A549 (cell line): ENCODE results near the gene JARID2. TPM values are rescaled to one million over a fixed set of nuclear protein-coding genes. Genes with fewer than 3 reads are reported as not detected.

Experiments used
- ATAC-seq, 2 experiments: fragments of 200-7000 bp in 1 of 2; fragments of >200 bp in 1 of 2; cut with Nextera tagmentation in 1 of 2; cut with Tn5 transposase in 1 of 2; 3 replicates each; pipeline versions ENCODE4 v1.8.0 to v1.9.1; 2018 to 2020; ENCODE audit warnings: mild to moderate bottlenecking in 1 of 2, moderate library complexity in 1 of 2
- CTCF ChIA-PET: fragments of 300-600 bp; sonication (Branson Sonifier 250); formaldehyde crosslinking; extraction: SDS; loops from one replicate; lab custom pipeline; 2021; ENCODE audit warnings: antibody characterized with exemption, inconsistent platforms; lab: Yijun Ruan, JAX
- POLR2A ChIA-PET: fragments of 350-600 bp; formaldehyde crosslinking; extraction: SDS; loops from one replicate; lab custom pipeline; 2021; ENCODE audit warnings: antibody characterized with exemption, inconsistent platforms; lab: Yijun Ruan, JAX
- DNase-seq, 2 experiments: peaks; one replicate each; pipeline versions ENCODE4 v3.0.0 to v3.0.0-alpha.2; 2011 to 2016; ENCODE audit warnings: low read depth in 1 of 2, low spot score in 1 of 2
- FAIRE-seq: peaks from 2 replicates; lab custom pipeline; 2011; peaks lifted over from hg19 to GRCh38; lab: Jason Lieb, UNC
- H3K27ac ChIP-seq, 2 experiments: fragments of >200 bp; sonication (Bioruptor Twin); formaldehyde crosslinking; 3 replicates each; pipeline ENCODE4 v1.5.1; 2016 to 2017
- H3K4me1 ChIP-seq: fragments of >200 bp; sonication (Bioruptor Twin); formaldehyde crosslinking; 3 replicates; pipeline ENCODE4 v1.6.1; 2016
- H3K4me2 ChIP-seq: fragments of >200 bp; sonication (Bioruptor Twin); formaldehyde crosslinking; 3 replicates; pipeline ENCODE4 v1.6.1; 2016
- H3K4me3 ChIP-seq: fragments of >200 bp; sonication (Bioruptor Twin); formaldehyde crosslinking; 3 replicates; pipeline ENCODE4 v1.5.1; 2016
- H3K9me3 ChIP-seq: fragments of >200 bp; sonication (Bioruptor Twin); formaldehyde crosslinking; 3 replicates; pipeline ENCODE4 v1.6.1; 2016
- BCL3 ChIP-seq: fragments of >200 bp; sonication (Bioruptor Twin); formaldehyde crosslinking; IDR thresholded peaks from 3 replicates; pipeline ENCODE4 v1.6.1; 2016
- BHLHE40 ChIP-seq: IDR thresholded peaks from 2 replicates; pipeline ENCODE4 v1.6.1; 2012; ENCODE audit warnings: low read depth, low read length, inconsistent platforms
- CBX8 ChIP-seq: fragments of 200-600 bp; sonication (generic); IDR thresholded peaks from 2 replicates; pipeline ENCODE4 v1.6.1; 2016
- CHD2 ChIP-seq: fragments of 150-350 bp; IDR thresholded peaks from 2 replicates; pipeline ENCODE4 v1.6.1; 2014; ENCODE audit warnings: low read length; ENCODE audit not compliant: partially characterized antibody
- CTCF ChIP-seq: fragments of >200 bp; sonication (Bioruptor Twin); formaldehyde crosslinking; IDR thresholded peaks from 3 replicates; pipeline ENCODE4 v1.5.1; 2016
- EHF ChIP-seq: fragments of 250-450 bp; sonication (Bioruptor Pico); IDR thresholded peaks from 2 replicates; pipeline ENCODE4 v1.5.0; 2020; ENCODE audit warnings: mild to moderate bottlenecking
- ELK1 ChIP-seq: fragments of 150-350 bp; IDR thresholded peaks from 2 replicates; pipeline ENCODE4 v1.6.1; 2014; ENCODE audit warnings: low read depth, mild to moderate bottlenecking, low read length
- FOXS1 ChIP-seq: fragments of 250-450 bp; sonication (Bioruptor Pico); IDR thresholded peaks from 2 replicates; pipeline ENCODE4 v1.5.0; 2020; ENCODE audit warnings: mild to moderate bottlenecking, moderate library complexity
- HDAC2 ChIP-seq: fragments of 200-600 bp; sonication (generic); IDR thresholded peaks from 2 replicates; pipeline ENCODE4 v1.6.1; 2016
- HEYL ChIP-seq: fragments of 250-450 bp; sonication (Bioruptor Pico); IDR thresholded peaks from 2 replicates; pipeline ENCODE4 v1.8.0; 2021; ENCODE audit warnings: mild to moderate bottlenecking, moderate library complexity
- HOXB13 ChIP-seq: fragments of 250-450 bp; sonication (Bioruptor Pico); IDR thresholded peaks from 2 replicates; pipeline ENCODE4 v1.5.0; 2020; ENCODE audit warnings: low read depth, mild to moderate bottlenecking, moderate library complexity
- HOXB5 ChIP-seq: fragments of 250-450 bp; sonication (Bioruptor Pico); IDR thresholded peaks from 2 replicates; pipeline ENCODE4 v1.5.0; 2020; ENCODE audit warnings: mild to moderate bottlenecking, moderate library complexity
- JUN ChIP-seq, 2 experiments: fragments of >200 bp; sonication (Bioruptor Twin); formaldehyde crosslinking; IDR thresholded peaks; 2 replicates in 1 of 2; 3 replicates in 1 of 2; pipeline ENCODE4 v1.6.1; 2016 to 2017
- MAZ ChIP-seq: fragments of 150-350 bp; IDR thresholded peaks from 2 replicates; pipeline ENCODE4 v1.6.1; 2014; ENCODE audit warnings: antibody characterized with exemption, low read depth, low read length, borderline replicate concordance
- PHF8 ChIP-seq: fragments of 200-600 bp; sonication (generic); IDR thresholded peaks from 2 replicates; pipeline ENCODE4 v1.6.1; 2016; ENCODE audit warnings: low read depth, mild to moderate bottlenecking, antibody characterized with exemption, moderate library complexity, borderline replicate concordance
- POLR2A ChIP-seq: IDR thresholded peaks from 2 replicates; pipeline ENCODE4 v1.6.1; 2012; ENCODE audit warnings: mild to moderate bottlenecking, low read length
- POLR2AphosphoS2 ChIP-seq: conservative IDR thresholded peaks from 2 replicates; pipeline ENCODE4 v1.6.1; 2012; ENCODE audit warnings: low read length, improper control_type of control experiment, inconsistent platforms
- RAD21 ChIP-seq, 2 experiments: fragments of >200 bp in 1 of 2; sonication (Bioruptor Twin) in 1 of 2; formaldehyde crosslinking in 1 of 2; IDR thresholded peaks in 1 of 2; conservative IDR thresholded peaks in 1 of 2; 2 replicates in 1 of 2; 3 replicates in 1 of 2; pipeline ENCODE4 v1.6.1; 2012 to 2018; ENCODE audit warnings: inconsistent platforms in 1 of 2
- RARB ChIP-seq: fragments of 250-450 bp; sonication (Bioruptor Pico); IDR thresholded peaks from 2 replicates; pipeline ENCODE4 v1.8.0; 2021; ENCODE audit warnings: mild to moderate bottlenecking, moderate library complexity
- RCOR1 ChIP-seq: fragments of 150-350 bp; IDR thresholded peaks from 2 replicates; pipeline ENCODE4 v1.6.1; 2014; ENCODE audit warnings: antibody characterized with exemption, low read length, low read depth
- SMC3 ChIP-seq: fragments of >200 bp; sonication (Bioruptor Twin); formaldehyde crosslinking; IDR thresholded peaks from 3 replicates; pipeline ENCODE4 v1.6.1; 2018; ENCODE audit warnings: inconsistent platforms
- TFCP2L1 ChIP-seq: fragments of 250-450 bp; sonication (Bioruptor Pico); IDR thresholded peaks from 2 replicates; pipeline ENCODE4 v1.5.0; 2021; ENCODE audit warnings: mild to moderate bottlenecking
- WGBS: methylation state at CpG from one replicate; pipeline ENCODE4 v1.1.6; 2017; ENCODE audit errors: missing lambda C conversion rate; 5-methylcytosine and 5-hydroxymethylcytosine counted together
- polyA plus RNA-seq, 4 experiments: library from polyadenylated mRNA; depleted of rRNA in 3 of 4; stranded (reverse); fragments of >200 nt; fragmentation: RNase III in 1 of 4; extraction: RNeasy Plus Mini Kit Qiagen cat#74134 plus additional on column Dnase treatment in 1 of 4; gene quantifications; 2 replicates in 3 of 4; 3 replicates in 1 of 4; pipeline ENCODE4 v1.2.3, GENCODE V29; 2011 to 2017

JARID2 gene
- polyA plus RNA-seq, 2 of the 4 experiments (the other 2 are of a cell fraction), result 7.8 to 8.3 TPM

GRCh38 chr6:15440040-15440439 is 194.2 kb downstream of the JARID2 start:
- Histone ChIP-seq H3K27ac (no peak overlapping the region), H3K9me3 (0 out of 3 replicates have a peak, but pooled peaks cover 3% of the 10 kb centered on the region), H3K4me2 (no peak overlapping the region), H3K4me3 (no peak overlapping the region), H3K4me1 (peaks cover 22% of the 10 kb centered on the region; the same call in 2 of the 3 replicates)
- WGBS, result 70% methylated on average over 9 of the region's 9 CpGs
- TF ChIP-seq JUN (IDR thresholded peaks at IDR 0.05), result no peak
- TF ChIP-seq HOXB13 (CRISPR knock-in tag), result no peak
- TF ChIP-seq CBX8, result no peak
- TF ChIP-seq RARB (CRISPR knock-in tag), result no peak
- TF ChIP-seq HOXB5 (CRISPR knock-in tag), result no peak
- TF ChIP-seq CTCF, result no peak
- TF ChIP-seq ELK1, result no peak
- TF ChIP-seq FOXS1 (CRISPR knock-in tag), result no peak
- TF ChIP-seq SMC3, result no peak
- DNase-seq (no peak), ATAC-seq (no peak), FAIRE-seq (no peak)
- POLR2A ChIA-PET, result no interaction called here
- CTCF ChIA-PET, result interaction anchor here (0.6 to 1.3 kb wide), 5 partner anchors 7 to 1677 kb away, joined by 3 to 6 read pairs (median 3); no protein-coding TSS in a partner anchor

GRCh38 chr6:15441215-15441868 is 195.5 kb downstream of the JARID2 start:
- FAIRE-seq (no peak), DNase-seq (peak; percentile 40 to 59), ATAC-seq (peak; percentile 56 to 80; a peak in 4 of 6 replicates)
- H3K4me3 ChIP-seq, result no peak overlapping the region
- WGBS, result 74% methylated on average over 7 of the region's 7 CpGs
- ChIA-PET CTCF (interaction anchor here (0.8 to 2.0 kb wide), 12 partner anchors 9 to 1235 kb away, joined by 3 to 8 read pairs (median 3); no protein-coding TSS in a partner anchor), POLR2A (no interaction called here)
- H3K27ac ChIP-seq, result no peak overlapping the region
- peak; percentile 57; the same call in 2 of the 3 replicates for TF ChIP-seq SMC3
- no peak for TF ChIP-seq POLR2AphosphoS2
- TF ChIP-seq CTCF, result peak; percentile 55
- peak; percentile 62 to 64 for TF ChIP-seq RAD21 (conservative IDR thresholded peaks at IDR 0.05 in 1 of 2, IDR thresholded peaks at IDR 0.05 in 1 of 2)
- H3K4me1 ChIP-seq, result peaks cover 22% of the 10 kb centered on the region; the same call in 2 of the 3 replicates
- H3K4me2 ChIP-seq, result no peak overlapping the region
- no peaks in the 10 kb centered on the region for H3K9me3 ChIP-seq

- Histone ChIP-seq H3K9me3 (no peaks in the 10 kb centered on the region), H3K4me3 (no peak overlapping the region), H3K4me1 (peaks cover 22% of the 10 kb centered on the region; the same call in 2 of the 3 replicates), H3K27ac (no peak overlapping the region), H3K4me2 (no peak overlapping the region)
- DNase-seq, result no peak
- ChIA-PET CTCF (interaction anchor here (0.8 to 2.0 kb wide), 5 partner anchors 20 to 1236 kb away, joined by 3 to 8 read pairs (median 4); no protein-coding TSS in a partner anchor), POLR2A (no interaction called here)
- 67% methylated on average over 4 of the region's 4 CpGs for WGBS
- FAIRE-seq, result no peak
- no peak for ATAC-seq
- TF ChIP-seq PHF8, result no peak
- TF ChIP-seq BHLHE40, result no peak
- no peak for TF ChIP-seq JUN (IDR thresholded peaks at IDR 0.05)
- no peak for TF ChIP-seq BCL3
- TF ChIP-seq TFCP2L1 (CRISPR knock-in tag), result no peak
- no peak for TF ChIP-seq MAZ
- TF ChIP-seq CTCF, result no peak
- no peak for TF ChIP-seq HEYL (CRISPR knock-in tag)
- TF ChIP-seq HDAC2, result no peak
- TF ChIP-seq POLR2A, result no peak
- no peak for TF ChIP-seq CHD2
- no peak for TF ChIP-seq EHF (CRISPR knock-in tag)
- no peak for TF ChIP-seq RCOR1
Observed at GRCh38 chr6:15441981-15442380, 196.1 kb downstream of the JARID2 start.
